T1000 (cell line): ENCODE measurements around the gene DCLK1.

Experiments
- DNase-seq: peaks from one replicate; lab custom pipeline; 2025; ENCODE audit warnings: mixed read lengths; lab: John Stamatoyannopoulos, UW

Gene DCLK1

GRCh38 chr13:36038785-36039555 is 92.2 kb downstream of the DCLK1 start:
- no peak for DNase-seq

DNA sequence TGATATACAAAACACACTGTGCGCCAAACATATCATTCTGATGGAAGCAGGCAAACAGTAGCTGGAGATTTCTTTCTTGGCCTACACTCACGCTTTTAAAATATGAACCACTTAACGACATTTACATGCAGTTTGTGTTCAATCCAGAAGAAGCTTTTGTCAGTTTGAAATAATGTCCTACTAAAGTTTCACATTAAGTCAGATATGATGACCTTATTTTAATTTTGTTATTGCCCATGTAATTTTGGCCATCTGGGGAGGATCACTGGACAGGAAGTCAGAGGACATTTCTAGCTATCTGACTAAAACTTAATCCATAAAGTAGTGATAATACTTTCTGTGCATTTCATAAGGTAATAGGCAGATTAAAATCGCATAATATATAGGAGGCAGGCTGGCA is 98.1 kb downstream of the DCLK1 start:
- DNase-seq: no peak

- no peak for DNase-seq
Observed at GRCh38 chr13:36031490-36031889, 99.7 kb downstream of the DCLK1 start.

GRCh38 chr13:36030670-36031331 is 100.4 kb downstream of the DCLK1 start:
- DNase-seq: no peak

- no peak for DNase-seq
Observed at GRCh38 chr13:36029166-36029565, 102.0 kb downstream of the DCLK1 start.

- no peak for DNase-seq
Observed at GRCh38 chr13:36028359-36029025, 102.7 kb downstream of the DCLK1 start.

DNA sequence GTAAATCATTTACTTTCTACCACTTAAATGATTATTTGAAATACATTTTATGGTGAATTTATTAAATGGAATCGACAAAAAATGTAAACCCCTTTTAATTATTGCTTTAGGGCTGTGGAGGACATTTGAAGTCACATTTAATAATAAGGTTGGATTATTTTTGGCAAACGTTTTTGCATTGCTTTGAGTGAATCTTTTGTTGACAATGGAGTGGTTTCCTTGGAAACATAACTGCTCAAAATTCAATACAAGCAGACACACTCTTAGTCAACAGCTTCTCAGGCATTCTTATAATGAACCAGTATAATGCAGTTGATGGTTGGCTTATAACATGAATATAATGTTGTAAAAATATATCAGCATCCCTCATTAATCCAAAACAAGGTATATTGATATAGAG is 104.7 kb downstream of the DCLK1 start:
- DNase-seq: no peak

DNA sequence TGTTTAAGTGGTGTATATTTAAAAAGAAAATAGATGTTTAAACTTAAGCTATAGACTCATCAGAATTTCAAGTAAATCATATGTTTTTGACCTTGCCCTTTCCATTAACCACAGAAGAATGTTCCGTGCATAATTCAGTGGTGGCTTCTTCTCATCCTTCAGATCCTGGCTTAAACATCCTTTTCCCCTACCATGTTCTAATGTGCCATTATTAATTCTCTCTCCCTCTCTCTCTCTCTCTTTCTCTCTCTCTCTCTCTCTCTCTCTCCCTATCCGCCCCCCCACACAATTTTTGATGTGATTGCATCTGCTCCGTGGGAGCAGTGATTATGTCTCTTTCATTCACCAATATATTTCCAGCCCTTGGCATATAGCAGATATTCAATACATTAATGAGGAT is 116.4 kb downstream of the DCLK1 start:
- DNase-seq: no peak

DNA sequence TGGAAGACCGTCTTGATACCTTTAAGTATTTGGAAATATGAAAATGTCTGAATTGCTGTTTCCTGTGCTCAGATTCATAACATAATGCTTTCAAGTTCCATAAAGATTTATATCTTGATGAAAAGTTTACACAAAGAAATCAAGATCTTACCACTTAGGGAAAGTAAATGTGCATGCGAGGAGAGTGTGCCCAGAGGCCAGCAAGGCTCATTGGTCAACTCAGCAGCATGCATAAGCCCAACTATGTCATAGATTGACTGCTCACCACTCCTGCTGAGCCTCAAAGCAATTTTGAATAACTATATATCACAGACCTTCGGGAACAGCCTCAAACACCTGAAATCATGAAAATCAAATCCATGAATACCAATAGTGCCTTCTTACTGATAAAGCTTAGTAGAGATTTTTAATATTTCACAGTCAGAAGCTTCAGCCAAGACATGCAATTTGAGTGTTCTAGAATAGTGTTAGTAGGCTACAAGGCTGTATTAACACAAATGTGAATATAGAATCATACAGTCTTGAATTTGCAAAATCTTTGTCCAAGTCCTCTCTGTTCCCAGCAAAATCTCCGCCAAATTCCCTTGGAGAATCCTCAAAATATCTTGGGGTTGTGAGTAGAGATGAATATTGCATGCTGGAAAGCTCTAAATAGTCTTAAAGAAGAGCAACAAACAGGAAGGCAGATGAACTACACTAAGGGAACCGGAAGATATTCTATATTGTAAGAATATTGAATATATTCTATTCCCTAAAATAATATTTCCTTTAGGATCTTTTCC is 124.1 kb downstream of the DCLK1 start:
- no peak for DNase-seq

- DNase-seq: no peak
Observed at GRCh38 chr13:36006347-36006746, 124.8 kb downstream of the DCLK1 start.

DNA sequence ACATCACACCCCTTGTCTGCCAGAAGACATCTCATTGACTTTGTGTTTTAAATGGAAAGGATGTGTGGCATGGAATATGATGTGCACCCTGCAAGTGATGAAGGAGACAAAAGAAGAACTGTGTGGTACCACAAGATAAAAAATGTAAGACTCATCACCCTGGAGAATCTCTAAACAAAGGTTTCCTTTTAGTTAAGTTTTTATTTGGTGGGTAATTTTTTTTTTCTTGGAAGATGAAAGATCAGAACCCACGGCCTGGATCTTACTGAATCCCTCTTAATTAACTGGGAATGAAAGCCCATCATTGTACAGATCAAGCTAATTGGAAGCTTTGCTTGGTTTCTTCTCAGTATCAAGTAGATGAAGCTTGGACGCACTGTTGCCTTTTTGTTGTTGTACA is 129.6 kb downstream of the DCLK1 start:
- DNase-seq: no peak

DNA sequence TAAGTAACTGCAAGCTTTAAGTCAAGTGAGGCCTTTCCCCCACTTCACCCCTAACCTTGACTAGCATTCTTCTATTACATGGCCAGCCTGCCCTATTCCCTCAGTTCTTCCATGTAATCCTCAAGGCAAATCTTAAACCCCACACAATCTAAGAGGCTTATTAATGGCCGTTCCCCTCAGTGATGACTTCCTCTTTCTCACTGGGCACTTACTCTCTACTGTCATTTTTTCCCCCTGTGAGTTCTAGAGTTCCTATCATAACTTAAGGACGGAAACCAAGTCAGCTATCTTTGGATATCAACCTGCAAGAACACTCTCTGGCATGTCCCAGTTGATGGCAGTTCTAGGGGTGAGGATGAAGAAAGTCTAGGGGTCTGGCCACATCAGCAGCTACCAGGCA is 131.2 kb downstream of the DCLK1 start:
- DNase-seq: no peak

- no peak for DNase-seq
Observed at GRCh38 chr13:35996360-35996759, 134.8 kb downstream of the DCLK1 start.

DNA sequence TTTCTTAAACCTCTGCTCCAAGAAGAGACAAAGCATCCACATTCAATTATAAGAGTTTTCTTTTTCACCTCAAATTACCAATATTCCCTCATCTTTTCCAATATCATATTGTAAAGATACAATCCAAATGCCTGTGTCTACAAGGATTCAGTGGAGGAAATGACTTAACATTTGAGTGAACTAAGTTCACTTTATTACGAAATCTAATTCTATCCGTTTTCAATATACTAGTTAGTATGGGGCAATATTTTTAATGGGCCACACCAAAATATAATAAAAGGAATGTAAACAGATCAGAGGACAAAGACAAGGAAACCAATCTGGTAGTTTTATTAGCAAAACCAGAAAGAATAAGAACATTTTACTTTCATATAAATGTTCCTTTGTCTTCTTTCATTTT is 136.0 kb downstream of the DCLK1 start:
- DNase-seq: no peak

DNA sequence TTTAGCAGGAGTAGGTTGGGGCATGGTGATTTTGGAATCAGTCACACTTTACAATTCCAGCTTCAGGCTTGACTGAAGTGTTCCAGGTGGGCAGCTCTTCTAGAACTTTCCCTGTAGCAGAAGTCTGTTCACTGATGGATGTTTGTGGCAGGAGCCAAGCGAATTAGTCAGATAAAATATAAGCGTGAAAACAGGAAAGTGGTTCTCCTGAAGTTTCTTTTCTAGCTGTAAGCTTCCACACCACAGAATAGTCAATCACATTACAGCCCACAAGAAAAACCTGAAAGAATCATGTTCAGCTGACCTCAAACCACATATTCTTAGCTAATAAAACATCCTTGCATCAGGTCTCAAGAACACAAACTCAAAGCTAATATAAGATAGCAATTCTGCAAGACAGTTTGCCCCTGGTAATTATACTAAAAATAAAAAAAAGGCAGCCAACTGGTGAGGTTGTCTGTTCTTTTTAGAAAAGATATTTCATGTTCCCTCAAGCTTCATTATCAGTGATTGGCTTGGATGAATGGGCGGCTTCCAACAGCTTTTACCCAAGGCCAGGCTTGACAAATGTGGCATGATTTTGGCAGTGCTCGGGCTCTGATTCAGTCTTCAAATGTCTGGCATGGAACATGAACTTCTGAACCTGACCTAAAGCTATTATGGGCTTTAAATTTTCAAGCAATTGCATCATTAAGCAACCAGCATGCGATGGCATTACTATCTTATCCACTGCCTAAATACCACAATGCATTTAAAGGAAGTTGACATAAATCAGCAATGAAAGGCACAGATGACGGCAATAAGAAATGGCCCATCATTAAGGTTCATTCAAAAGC is 136.8 kb downstream of the DCLK1 start:
- DNase-seq: peak; percentile 33

GRCh38 chr13:35993686-35994085 is 137.5 kb downstream of the DCLK1 start:
- no peak for DNase-seq

GRCh38 chr13:35992964-35993363 is 138.2 kb downstream of the DCLK1 start:
- DNase-seq: no peak

DNA sequence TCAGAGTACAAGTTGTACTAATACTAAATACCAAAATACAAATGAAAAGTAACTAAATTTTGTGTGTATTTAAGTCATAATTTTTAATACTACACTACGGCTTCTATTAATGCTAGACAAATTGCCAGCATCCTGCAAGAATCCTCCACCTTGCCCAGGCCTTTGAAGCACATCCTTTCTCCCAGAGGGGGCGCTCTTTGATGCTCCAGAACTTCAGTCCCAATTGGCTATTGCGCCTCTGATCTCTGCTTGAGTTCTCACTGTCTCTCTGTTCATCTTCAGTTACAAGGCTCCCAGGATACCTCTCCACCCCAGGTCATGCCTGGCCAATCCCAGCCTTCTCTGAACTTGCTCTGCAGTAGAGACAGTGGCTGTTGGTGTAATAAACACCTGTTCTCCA is 141.0 kb downstream of the DCLK1 start:
- DNase-seq: no peak

- no peak for DNase-seq
Observed at GRCh38 chr13:35988648-35989081, 142.5 kb downstream of the DCLK1 start.

GRCh38 chr13:35987572-35988513 is 143.3 kb downstream of the DCLK1 start:
- DNase-seq: no peak
